CD4-positive, alpha-beta T cell treated with Interleukin-6 at 100 ng/mL for 8 hours (primary cell): ENCODE measurements around the gene TVP23C.
"Not testable (repeated sequence)": the region's sequence is repeated elsewhere in the genome, so short reads cannot be mapped to it uniquely, and the experiment has no call there.

ENCODE experiments used
- DNase-seq: peaks from one replicate; pipeline ENCODE4 v3.0.0-alpha.2; 2020; ENCODE audit warnings: mixed read lengths, low spot score

Gene TVP23C

DNA sequence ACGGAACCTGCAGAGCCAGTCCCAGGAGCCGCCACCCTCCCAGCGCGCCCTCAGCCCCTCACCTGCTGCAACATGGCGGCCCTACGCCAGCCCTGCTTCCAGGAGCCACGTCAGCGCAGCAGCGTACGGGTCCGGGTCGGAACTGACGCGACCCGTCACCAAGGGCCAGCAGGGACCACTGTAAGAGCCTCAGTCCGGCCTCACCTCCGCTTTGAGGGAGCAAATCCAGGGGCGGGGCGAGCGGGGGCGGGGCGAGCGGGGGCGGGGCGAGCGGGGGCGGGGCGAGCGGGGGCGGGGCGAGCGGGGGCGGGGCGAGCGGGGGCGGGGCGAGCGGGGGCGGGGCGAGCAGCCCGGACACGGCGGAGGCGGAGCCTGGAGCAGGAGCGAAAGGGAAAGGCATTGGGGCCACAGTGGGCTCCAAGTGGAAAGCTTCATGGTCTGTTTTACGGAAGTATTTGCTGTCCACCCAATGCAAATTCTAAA, at the start of gene TVP23C:
TSS of gene TVP23C (minus strand) at position 109 of the 483 bp plus-strand sequence. CDS start at position 74, 35 bp downstream.
- peak; percentile 62 for DNase-seq

DNA sequence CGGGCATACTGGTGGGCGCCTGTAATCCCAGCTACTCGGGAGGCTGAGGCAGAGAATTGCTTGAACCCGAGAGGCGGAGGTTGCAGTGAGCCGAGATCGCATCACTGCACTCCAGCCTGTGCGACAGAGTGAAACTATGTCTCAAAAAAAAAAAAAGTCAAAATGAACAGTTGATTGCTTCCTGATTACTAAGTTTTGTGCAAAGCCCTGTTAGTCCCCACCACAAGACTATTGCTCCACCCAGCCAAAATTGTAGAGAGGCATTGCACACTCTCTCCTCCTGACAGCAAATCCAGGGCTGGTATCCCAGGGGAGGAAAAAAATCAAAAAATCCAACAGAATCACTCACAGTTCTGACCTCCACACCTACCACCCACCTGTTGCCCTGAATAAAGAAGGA, 29.7 kb upstream of the TVP23C start:
- not testable (repeated sequence) for DNase-seq

DNA sequence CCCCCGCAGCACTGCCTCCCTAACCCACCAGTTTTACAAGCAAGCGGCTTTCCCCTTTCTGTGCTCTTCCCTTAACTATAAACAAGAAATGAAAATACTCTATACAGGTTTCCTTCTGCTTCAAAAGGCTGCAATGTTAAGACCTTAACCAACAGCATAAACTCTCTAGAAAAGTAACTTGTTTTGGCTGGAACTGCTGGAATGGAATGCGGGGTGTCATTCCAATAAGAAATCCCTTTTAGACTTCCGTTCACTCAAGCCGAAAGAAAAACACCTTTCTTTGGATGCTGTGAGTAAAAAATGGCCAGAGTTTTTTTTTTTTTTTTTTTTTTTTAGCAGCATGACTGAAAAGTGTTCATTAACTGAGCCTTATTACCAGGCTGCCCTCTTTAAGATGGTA, 28.7 kb upstream of the TVP23C start:
- not testable (repeated sequence) for DNase-seq

DNA sequence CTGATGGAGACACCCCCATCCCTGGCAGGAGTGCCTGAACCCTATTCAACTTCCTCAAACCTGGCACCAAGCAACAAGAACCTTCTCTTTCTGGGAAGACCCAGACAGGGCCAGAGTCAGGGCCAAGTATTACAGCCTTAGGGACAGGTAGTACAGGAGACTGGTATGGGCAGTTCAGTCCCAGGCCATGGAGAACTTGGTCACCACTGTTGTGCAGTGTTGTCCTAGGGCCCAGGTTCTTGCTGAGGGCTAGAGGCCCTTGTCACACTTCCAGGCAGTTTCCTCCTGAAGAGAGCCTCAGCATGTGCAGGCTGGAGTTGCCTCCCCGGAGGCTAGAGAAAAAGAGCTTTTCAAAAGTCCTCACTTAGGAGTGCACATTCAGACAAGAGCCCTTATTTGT, 27.6 kb upstream of the TVP23C start:
- not testable (repeated sequence) for DNase-seq

DNA sequence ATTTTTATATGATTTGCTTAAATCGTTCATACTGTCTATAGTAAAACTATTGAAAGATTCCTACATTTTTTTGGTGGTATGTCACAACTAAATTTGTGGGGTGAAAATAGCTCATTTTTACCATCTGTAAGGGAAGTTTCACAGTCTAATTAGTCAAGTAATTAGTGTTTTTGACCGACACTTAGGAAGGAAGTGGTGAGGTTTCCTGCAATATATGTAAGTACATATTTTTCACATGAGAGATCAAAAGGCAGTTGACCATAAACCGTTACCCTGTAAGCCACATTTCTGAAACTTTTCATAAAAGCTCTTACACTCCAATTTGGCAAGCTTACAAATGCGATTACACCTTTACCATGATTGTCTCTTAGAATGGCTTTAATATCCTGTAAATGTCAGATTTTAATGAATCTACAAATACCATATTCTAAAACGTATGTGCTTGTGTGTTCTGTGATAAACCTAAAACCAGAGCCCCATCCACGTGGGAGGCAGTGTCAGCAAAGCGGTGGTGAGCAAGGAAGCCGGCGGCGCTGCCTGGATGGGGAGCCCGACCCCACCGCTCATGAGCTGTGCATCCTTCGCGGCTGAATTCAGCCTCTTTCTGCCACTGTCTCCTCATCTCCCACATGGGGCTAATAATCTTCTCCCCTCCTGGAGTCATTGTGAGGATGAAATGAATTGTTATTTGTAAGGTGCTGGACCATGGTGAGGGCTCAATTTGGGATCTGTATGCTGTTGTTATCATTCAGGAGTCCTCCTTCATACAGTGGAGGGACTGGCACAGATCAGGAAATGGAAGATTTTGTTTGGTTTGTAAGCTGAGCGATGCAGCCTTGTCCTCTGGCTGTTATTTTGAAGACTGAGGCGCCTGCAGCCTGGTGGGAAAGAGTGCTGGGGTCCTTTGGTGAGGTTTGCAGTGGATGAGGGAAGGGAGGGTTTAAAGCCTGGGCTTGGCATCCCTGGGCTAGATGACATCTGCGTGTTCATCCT, 26.6 kb upstream of the TVP23C start:
- peak; percentile 3 for DNase-seq

DNA sequence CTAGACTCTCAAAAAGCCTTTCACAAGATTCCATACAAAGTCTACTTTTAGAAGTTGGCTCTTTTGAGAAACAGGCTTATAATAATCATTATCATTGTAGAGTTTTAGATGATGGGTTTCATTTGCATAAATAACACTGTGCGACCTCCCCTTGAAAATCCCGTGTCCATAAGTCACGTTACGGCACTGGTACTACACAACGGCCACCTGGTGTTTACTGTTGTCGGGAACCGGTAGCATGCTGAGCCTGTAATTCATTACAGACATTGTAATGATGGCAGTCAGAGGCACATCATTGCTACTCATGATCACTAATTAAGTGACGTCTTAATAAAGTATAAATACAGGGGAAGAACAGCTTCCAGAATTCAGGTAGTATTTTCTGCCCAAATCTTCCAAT, 24.7 kb upstream of the TVP23C start:
- DNase-seq = not testable (repeated sequence)

DNA sequence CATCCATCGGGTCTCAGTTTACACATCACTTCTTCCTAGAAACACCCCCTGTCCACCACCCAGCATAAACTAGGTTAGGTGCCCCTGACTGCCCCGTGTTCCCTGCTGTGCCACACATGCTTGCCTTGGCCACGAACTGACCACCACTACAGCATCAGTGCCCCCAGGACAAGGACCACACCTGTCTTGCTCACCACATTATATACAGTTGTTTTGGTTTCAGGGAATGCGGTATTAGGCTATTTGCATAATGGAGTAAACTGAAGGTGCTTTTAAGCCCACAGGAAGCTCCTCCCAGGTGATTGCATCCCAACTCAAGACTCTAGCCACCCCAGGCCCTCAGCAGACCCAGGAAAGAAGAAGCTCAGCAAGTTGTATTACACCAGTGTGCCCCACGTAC, 20.0 kb upstream of the TVP23C start:
- DNase-seq = not testable (repeated sequence)

GRCh38 chr17:15581462-15581861, 18.2 kb upstream of the TVP23C start:
- DNase-seq = not testable (repeated sequence)

- DNase-seq = not testable (repeated sequence)
Measured at GRCh38 chr17:15576848-15577247, 13.6 kb upstream of the TVP23C start.

DNA sequence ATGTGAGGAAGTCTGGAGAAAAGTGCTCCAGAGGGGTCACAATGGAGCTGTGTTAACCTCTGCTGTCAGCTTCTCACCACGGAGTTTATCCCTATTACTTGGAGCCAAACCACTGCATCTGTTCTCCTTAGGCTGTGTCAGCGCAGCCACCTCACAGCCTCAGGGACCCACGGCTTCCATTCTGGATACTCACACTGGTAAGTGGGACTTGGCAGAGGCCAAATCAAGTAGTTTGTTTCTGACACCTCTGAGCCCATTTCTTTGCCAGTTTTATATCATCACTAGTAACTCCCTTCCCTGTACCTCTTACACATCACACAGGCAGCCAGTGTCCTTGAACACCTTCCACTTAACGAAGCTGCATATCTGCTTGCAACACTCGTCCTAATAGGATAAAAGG, 11.4 kb upstream of the TVP23C start:
- DNase-seq = not testable (repeated sequence)

GRCh38 chr17:15573870-15574269, 10.6 kb upstream of the TVP23C start:
- DNase-seq = not testable (repeated sequence)

DNA sequence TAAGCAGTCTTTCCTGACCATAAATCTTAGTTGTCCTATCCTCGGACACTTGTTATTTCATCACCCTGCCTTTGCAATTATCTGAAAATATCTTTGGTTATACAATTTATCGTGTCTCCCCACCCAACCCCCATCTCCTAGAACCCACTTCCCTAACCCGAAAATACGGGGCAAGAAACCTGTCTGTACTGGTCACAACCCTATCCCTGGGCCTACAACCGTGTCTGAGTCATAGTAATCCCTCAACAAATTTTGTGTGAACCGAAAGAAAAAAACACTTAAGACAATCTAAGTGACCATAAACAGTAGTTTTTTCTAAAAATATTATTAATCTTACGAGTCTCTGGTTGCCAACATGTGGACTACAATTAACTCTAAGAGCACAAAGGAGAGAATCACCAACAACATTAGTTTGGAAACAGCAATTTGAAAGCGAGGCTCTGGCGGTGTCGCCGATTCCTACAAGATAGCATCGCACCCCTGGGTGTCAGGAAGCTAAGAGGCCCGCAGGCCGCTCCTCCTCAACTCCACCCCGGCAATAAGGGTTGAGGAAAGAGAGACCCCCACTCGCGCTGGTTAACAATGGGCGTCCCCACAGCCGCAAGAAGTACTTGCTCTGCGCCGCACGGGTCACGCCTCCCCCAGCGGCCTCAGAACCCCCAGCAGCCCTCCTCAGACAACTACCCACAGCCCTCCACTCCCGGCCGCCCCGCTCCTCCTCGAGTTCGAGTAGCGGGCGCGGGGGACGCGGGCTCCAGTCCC, 489 bp downstream of the TVP23C start:
- not testable (repeated sequence) for DNase-seq

DNA sequence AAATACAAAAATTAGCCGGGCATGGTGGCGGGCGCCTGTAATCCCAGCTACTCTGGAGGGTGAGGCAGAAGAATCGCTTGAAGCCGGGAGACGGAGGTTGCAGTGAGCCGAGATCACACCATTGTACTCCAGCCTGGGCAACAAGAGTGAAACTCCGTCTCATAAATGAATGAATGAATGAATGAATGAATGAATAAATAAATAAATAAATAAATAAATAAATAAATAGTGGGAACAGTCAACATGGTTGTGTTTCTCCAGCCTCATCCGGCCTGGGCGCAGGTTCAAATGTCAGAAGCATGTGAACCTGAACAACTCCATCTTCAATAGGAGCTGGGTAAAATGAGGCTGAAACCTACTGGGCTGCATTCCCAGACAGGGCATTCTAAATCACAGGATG, 1.8 kb downstream of the TVP23C start:
- not testable (repeated sequence) for DNase-seq

- not testable (repeated sequence) for DNase-seq
Measured at GRCh38 chr17:15558403-15559105, 4.7 kb downstream of the TVP23C start.

- DNase-seq = not testable (repeated sequence)
Measured at GRCh38 chr17:15557334-15557832, 5.9 kb downstream of the TVP23C start.

GRCh38 chr17:15552932-15553331, 10.4 kb downstream of the TVP23C start:
- not testable (repeated sequence) for DNase-seq

DNA sequence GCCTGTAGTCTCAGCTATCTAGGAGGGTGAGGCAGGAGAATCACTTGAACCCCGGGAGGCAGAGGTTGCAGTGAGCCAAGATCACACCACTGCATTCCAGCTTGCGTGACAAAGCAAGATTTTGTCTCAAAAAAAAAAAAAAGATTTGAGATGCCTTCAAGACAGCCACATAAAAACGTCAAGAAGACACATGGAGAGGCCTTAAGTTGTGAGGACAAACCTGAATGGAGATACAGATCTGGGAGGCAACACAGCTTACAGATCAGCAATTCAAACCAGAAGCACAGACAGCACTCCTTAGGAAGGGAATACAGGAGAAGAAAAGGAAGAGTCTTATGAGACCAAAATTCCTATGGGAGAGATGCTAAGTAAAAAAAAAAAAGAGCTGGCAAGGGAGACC, 13.7 kb downstream of the TVP23C start:
- DNase-seq = not testable (repeated sequence)

- not testable (repeated sequence) for DNase-seq
Measured at GRCh38 chr17:15546604-15547003, 16.7 kb downstream of the TVP23C start.

GRCh38 chr17:15540371-15541219, 22.7 kb downstream of the TVP23C start:
- not testable (repeated sequence) for DNase-seq

- DNase-seq = not testable (repeated sequence)
Measured at GRCh38 chr17:15533122-15533521, 30.2 kb downstream of the TVP23C start.
